ENCODE results near the gene PSENEN. TPM values are rescaled to one million over a fixed set of nuclear protein-coding genes. Genes with fewer than 3 reads are reported as not detected.

PSENEN gene
- total RNA-seq, 4 donors from 2014 or later: 8.3 to 48.2 (median 40.6) TPM

DNA sequence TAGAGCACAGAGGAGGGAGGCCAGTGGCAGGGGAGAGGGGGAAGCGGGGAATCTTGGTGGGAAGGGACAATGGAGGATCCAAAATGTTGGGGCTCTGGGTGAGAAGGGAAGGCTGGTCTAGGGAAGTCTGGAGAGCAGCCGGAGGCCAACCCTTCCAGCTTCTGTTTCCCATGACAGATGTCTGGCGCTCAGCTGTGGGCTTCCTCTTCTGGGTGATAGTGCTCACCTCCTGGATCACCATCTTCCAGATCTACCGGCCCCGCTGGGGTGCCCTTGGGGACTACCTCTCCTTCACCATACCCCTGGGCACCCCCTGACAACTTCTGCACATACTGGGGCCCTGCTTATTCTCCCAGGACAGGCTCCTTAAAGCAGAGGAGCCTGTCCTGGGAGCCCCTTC lies 1.1 kb downstream of the PSENEN start:
- peaks cover 3 to 37% (median 24%) of the 10 kb centered on the region in 4 donors for H3K4me1 ChIP-seq
- DNase-seq: no peak
- peaks cover 0 to 5% (median 0%) of the 10 kb centered on the region in 3 donors for H3K36me3 ChIP-seq
- H3K4me3 ChIP-seq: peak overlapping the region in 2 of 4 donors; percentile 63 to 80
- TF ChIP-seq, protein P1, sequence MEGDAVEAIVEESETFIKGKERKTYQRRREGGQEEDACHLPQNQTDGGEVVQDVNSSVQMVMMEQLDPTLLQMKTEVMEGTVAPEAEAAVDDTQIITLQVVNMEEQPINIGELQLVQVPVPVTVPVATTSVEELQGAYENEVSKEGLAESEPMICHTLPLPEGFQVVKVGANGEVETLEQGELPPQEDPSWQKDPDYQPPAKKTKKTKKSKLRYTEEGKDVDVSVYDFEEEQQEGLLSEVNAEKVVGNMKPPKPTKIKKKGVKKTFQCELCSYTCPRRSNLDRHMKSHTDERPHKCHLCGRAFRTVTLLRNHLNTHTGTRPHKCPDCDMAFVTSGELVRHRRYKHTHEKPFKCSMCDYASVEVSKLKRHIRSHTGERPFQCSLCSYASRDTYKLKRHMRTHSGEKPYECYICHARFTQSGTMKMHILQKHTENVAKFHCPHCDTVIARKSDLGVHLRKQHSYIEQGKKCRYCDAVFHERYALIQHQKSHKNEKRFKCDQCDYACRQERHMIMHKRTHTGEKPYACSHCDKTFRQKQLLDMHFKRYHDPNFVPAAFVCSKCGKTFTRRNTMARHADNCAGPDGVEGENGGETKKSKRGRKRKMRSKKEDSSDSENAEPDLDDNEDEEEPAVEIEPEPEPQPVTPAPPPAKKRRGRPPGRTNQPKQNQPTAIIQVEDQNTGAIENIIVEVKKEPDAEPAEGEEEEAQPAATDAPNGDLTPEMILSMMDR (IDR thresholded peaks at IDR 0.05): no peak
- TF ChIP-seq POLR2A (IDR thresholded peaks at IDR 0.05): no peak
- no peaks in the 10 kb centered on the region for H3K9me3 ChIP-seq
- H3K27me3 ChIP-seq: no peaks in the 10 kb centered on the region
- no peak overlapping the region for H3K27ac ChIP-seq

DNA sequence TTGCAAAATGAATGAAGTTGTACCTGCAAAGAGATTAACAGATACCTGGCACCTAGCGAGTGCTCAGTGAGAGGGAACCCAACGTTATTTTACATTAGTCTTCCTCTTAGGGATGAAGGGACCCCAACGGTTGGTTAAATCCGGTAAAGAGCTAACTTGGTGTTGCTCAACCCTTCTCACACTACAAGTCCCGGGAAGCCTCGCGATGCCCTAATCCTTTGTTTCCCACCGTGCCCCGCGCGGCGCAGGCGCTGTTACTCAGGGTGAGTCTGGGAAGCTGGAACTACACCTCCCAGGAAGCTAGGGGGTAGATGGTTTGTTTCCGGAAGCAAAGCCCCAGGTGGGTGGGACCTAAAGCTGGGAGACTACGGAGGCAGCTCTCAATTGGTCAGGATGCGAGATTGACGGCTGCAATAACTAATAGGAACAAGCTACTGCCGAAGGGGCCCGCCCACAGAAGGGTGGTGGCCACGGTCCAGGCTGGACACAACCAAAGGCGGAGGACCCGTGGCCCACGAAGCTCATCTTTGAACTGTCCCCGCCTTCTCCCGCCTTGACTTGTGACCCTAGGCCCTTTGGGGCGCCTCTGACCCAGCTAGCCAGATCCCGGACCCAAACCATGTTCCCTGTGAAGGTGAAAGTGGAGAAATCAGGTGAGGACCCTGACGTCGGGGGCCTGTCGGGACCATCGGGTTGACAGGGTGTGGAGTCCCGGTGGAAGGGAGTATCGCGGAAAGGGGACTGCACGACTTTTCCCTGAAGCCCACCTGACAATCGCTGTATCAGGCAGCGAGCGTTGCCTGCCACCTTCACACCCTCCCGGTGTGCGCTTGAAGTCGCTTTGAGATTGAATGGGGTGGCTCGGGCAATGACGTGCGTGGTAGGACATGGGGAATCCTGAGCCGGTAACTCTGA lies 2.9 kb downstream of the PSENEN start, which contains the start of gene LIN37:
LIN37 (plus strand) TSS at position 471 of the 915 bp plus-strand sequence; CDS start at position 620, 149 bp downstream.
- Histone ChIP-seq H3K36me3 (peaks cover 0 to 16% (median 0%) of the 10 kb centered on the region in 3 donors), H3K27ac (peak within 1 kb of the TSS; percentile 78 to 89 (median 82)), H3K4me1 (peaks cover 3 to 37% (median 19%) of the 10 kb centered on the region in 4 donors), H3K9me3 (no peaks in the 10 kb centered on the region), H3K27me3 (no peaks in the 10 kb centered on the region), H3K4me3 (peak within 1 kb of the TSS; percentile 69 to 96 (median 86))
- TF ChIP-seq, protein P1 (IDR thresholded peaks at IDR 0.05): peak in 5 of 6 experiments; percentile 11 to 52 (median 43)
- TF ChIP-seq POLR2A (IDR thresholded peaks at IDR 0.05): peak; percentile 68 to 87
- DNase-seq: peak; percentile 97 to 100 (median 100)

DNA sequence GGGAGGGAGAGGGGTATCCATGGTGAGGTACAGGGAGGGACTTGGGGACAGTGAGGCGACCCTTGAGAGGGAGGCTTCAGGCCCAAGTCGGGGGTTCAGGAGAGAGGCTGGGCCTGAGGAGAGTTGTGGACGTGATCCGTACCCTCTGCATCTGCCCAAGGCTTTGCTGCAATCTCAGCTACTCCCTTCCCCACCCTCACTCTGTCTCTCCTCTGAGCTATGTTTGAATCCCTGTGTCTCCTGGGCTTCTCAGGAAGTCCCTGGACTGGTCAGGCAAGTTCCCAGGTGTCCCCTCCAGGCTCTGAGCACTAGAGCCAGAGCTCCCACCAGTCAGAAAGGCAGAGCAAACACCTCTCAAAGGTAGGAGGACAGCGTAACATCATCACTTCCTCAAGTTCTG lies 4.7 kb downstream of the PSENEN start:
- Histone ChIP-seq H3K9me3 (no peaks in the 10 kb centered on the region), H3K27ac (no peak overlapping the region), H3K36me3 (peaks cover 0 to 27% (median 0%) of the 10 kb centered on the region in 3 donors), H3K27me3 (no peaks in the 10 kb centered on the region), H3K4me1 (peaks cover 3 to 34% (median 15%) of the 10 kb centered on the region in 4 donors), H3K4me3 (no peak overlapping the region)
- no peak for TF ChIP-seq POLR2A (IDR thresholded peaks at IDR 0.05)
- TF ChIP-seq, protein P1 (IDR thresholded peaks at IDR 0.05): no peak
- no peak for DNase-seq

DNA sequence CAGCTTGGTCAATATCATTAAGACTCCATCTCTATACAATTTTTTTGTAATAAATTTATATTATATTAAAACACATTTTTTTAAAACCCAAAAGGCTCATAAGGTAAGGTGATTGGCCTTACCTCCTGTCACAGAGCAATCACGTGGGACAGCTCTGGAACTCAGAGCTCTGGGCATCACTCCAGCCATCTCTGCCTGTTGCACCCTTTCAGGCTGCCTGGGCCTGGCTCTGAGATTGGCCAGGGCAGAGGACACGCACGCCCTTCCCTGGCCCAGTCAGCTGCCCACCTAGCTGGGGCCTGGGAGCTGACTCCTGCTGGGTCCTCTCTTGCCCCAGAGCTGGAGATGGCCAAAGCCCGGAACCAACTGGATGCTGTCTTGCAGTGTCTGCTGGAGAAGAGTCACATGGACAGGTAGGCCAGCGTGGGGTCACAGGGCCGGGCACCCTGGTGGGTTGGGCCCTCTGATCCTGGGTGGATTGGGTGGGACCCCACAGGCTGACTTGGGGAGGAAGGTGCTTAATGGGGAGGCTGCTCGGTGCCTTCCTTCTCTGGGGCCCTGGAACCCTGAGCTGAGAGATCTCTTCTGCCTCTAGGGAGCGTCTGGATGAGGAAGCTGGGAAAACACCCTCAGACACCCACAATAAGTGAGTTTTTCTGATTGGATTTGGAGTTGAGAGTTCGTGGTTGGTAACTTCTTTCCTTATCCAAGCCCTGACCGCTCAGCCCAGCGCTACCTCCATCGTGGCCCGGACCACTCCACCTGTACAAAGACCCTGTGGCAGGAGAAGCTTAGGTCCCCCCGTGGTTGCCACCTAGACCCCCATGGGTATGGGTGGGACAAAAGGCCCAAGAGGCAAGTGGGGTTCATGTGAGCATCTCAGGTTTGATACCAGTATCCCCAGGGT lies 6.6 kb downstream of the PSENEN start:
- Histone ChIP-seq H3K4me1 (peaks cover 4 to 43% (median 10%) of the 10 kb centered on the region in 4 donors), H3K27ac (no peak overlapping the region)

More for the DNA sequence above, 6.6 kb downstream of the PSENEN start:
- Histone ChIP-seq H3K4me3 (no peak overlapping the region), H3K27me3 (no peaks in the 10 kb centered on the region), H3K9me3 (no peaks in the 10 kb centered on the region), H3K36me3 (peaks cover 0 to 27% (median 0%) of the 10 kb centered on the region in 3 donors)
- TF ChIP-seq POLR2A (IDR thresholded peaks at IDR 0.05): no peak
- TF ChIP-seq, protein P1 (IDR thresholded peaks at IDR 0.05): no peak
- DNase-seq: no peak

Measured in Peyer's patch (tissue), 4 donors.